CD4-positive, alpha-beta memory T cell (primary cell): ENCODE data around the gene RPA3. TPM values are rescaled to one million over a fixed set of nuclear protein-coding genes. Genes with fewer than 3 reads are reported as not detected.
A peak's percentile ranks its signal among the peaks of the same experiment; 100 is the strongest.

Source experiments
- CTCF ChIA-PET: fragments of 350-600 bp; sonication (Branson Sonifier 250); formaldehyde crosslinking; loops from one replicate; lab custom pipeline; 2021; ENCODE audit warnings: inconsistent platforms; ENCODE audit not compliant: partially characterized antibody; lab: Charles Lee
- POLR2A ChIA-PET: fragments of 350-600 bp; sonication (Branson Sonifier 250); formaldehyde crosslinking; loops from one replicate; lab custom pipeline; 2021; ENCODE audit not compliant: partially characterized antibody; lab: Charles Lee
- DNase-seq, 5 donors: peaks; one replicate each; pipeline versions ENCODE4 v3.0.0 to v3.0.0-alpha.2; 2020 to 2022; ENCODE audit warnings: mixed read lengths in 1 of 5
- H3K27ac ChIP-seq: one replicate; pipeline ENCODE4 v1.7.0; 2013; ENCODE audit warnings: low read depth, low read length
- H3K27me3 ChIP-seq: 2 replicates; pipeline ENCODE4 v1.7.0; 2013; ENCODE audit warnings: mild to moderate bottlenecking, low read length, moderate library complexity; ENCODE audit not compliant: insufficient read depth
- H3K36me3 ChIP-seq: 2 replicates; pipeline ENCODE4 v1.7.0; 2013; ENCODE audit warnings: mild to moderate bottlenecking, low read length, moderate library complexity; ENCODE audit not compliant: insufficient read depth
- H3K4me1 ChIP-seq: 2 replicates; pipeline ENCODE4 v1.7.0; 2013; ENCODE audit warnings: mild to moderate bottlenecking, low read length, moderate library complexity; ENCODE audit not compliant: insufficient read depth
- H3K4me3 ChIP-seq, 2 donors: one replicate each; pipeline ENCODE4 v1.7.0; 2013; ENCODE audit warnings: low read length in 2 of 2, mild to moderate bottlenecking in 1 of 2
- H3K9me3 ChIP-seq, 2 donors: one replicate each; pipeline ENCODE4 v1.7.0; 2013; ENCODE audit warnings: low read length in 2 of 2, control low read depth in 1 of 2; ENCODE audit not compliant: control insufficient read depth in 1 of 2
- H3K27ac Mint-ChIP-seq, 7 donors: one replicate each; pipeline ENCODE4 v1.8.0; 2020 to 2021; ENCODE audit warnings: mixed read lengths in 7 of 7, mild to moderate bottlenecking in 6 of 7, inconsistent platforms in 3 of 7, moderate library complexity in 3 of 7
- H3K27me3 Mint-ChIP-seq, 2 donors: one replicate each; pipeline ENCODE4 v1.8.0; 2020 to 2021; ENCODE audit warnings: mixed read lengths in 2 of 2
- H3K36me3 Mint-ChIP-seq, 2 donors: one replicate each; pipeline ENCODE4 v1.8.0; 2020 to 2021; ENCODE audit warnings: mixed read lengths in 2 of 2, inconsistent platforms in 1 of 2, mild to moderate bottlenecking in 1 of 2
- H3K4me1 Mint-ChIP-seq, 4 donors: one replicate each; pipeline ENCODE4 v1.8.0; 2020 to 2021; ENCODE audit warnings: mixed read lengths in 4 of 4, mild to moderate bottlenecking in 1 of 4
- H3K4me3 Mint-ChIP-seq, 8 donors: one replicate each; pipeline ENCODE4 v1.8.0; 2020 to 2021; ENCODE audit warnings: mixed read lengths in 8 of 8, mild to moderate bottlenecking in 7 of 8, moderate library complexity in 6 of 8, inconsistent platforms in 3 of 8
- H3K9me3 Mint-ChIP-seq, 8 donors: one replicate each; pipeline ENCODE4 v1.8.0; 2020 to 2021; ENCODE audit warnings: mixed read lengths in 8 of 8, mild to moderate bottlenecking in 5 of 8, inconsistent platforms in 3 of 8, moderate library complexity in 1 of 8
- intact Hi-C: fragments of 100-400 bp; cut with micrococcal nuclease; formaldehyde crosslinking; loops from one replicate; pipeline ENCODE4 v1.15.1; 2023
- polyA plus RNA-seq, 2 donors: library from polyadenylated mRNA; unstranded; fragments of 300-500 nt; fragmentation: Illumina TruSeq; gene quantifications; one replicate each; pipeline ENCODE4 v1.2.3, GENCODE V29; 2021
- total RNA-seq, 2 experiments: library from RNA; stranded (reverse); gene quantifications; one replicate each; pipeline ENCODE4 v1.2.3, GENCODE V29; 2021

The RPA3 gene
- total and polyA plus RNA-seq, 4 experiments from 2014 or later: 31.2 to 96.6 (median 63.6) TPM

DNA sequence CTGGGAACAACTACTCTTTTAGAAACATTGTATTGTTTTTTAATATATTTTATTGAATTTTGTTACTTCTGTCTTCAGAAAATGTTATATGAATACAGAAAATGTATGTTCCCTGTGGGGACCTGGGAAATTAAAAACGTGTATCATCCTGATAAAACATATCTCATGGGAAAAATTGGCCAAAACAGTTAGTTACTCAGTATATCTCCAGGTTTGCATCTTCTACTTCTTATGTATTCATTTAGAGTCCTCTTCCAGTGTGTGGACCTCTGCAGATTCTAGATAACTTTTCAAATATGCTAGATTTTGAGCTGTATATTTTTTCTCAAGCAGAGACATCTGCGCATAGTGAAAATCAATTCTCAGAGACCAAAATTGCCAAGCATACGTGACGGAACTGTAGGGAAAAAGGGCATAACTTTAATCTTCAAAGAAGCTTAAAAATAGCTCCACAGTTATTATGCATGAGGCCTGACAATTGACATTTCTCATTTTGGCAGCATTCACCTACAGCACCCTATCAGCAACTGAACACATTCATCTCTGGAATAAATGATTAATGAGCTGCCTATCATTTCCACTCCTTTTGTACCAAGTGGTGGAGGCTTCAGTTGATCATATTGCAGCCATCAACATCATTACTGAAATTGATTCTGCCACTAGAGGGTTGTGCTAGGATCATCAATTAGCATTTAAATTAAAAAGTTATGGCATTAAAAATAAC, 104.2 kb downstream of the RPA3 start:
- Histone ChIP-seq H3K9me3 (no peaks in the 10 kb centered on the region), H3K27me3 (no peaks in the 10 kb centered on the region), H3K36me3 (no peaks in the 10 kb centered on the region), H3K27ac (no peak overlapping the region), H3K4me1 (no peaks in the 10 kb centered on the region), H3K4me3 (no peak overlapping the region)
- Mint-ChIP-seq H3K27ac (peak overlapping the region in 1 of 7 donors; percentile 69), H3K36me3 (peaks cover 2 to 3% of the 10 kb centered on the region in 2 donors), H3K9me3 (peaks cover 0 to 2% (median 0%) of the 10 kb centered on the region in 8 donors), H3K4me3 (no peak overlapping the region), H3K4me1 (peaks cover 0 to 5% (median 2%) of the 10 kb centered on the region in 4 donors), H3K27me3 (no peaks in the 10 kb centered on the region)
- intact Hi-C loops: no loop called here
- no peak for DNase-seq
- CTCF ChIA-PET: no interaction called here
- POLR2A ChIA-PET: no interaction called here

DNA sequence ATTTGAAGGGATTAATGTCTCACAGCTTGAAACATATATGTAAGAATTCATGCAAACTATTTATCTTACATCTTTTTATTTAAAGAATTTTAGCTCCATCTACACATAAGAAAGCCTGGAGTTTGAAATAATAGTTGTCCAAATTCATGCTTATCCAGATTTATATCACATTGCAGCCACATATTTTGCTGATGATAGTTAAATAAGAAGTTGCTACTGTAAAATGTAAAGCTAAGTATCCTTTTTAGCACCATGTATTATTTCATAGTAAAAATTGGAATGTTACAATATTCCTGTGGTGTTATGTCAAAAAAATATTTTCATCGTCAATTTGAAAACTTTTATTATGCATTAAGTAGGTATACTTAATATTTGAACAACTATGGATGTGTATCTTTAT, 105.2 kb downstream of the RPA3 start:
- Mint-ChIP-seq H3K27me3 (no peaks in the 10 kb centered on the region), H3K4me1 (peaks cover 0 to 5% (median 2%) of the 10 kb centered on the region in 4 donors), H3K9me3 (no peaks in the 10 kb centered on the region), H3K27ac (no peak overlapping the region), H3K36me3 (peaks cover 2 to 3% of the 10 kb centered on the region in 2 donors), H3K4me3 (no peak overlapping the region)
- intact Hi-C loops: no loop called here
- Histone ChIP-seq H3K27ac (no peak overlapping the region), H3K4me3 (no peak overlapping the region), H3K9me3 (no peaks in the 10 kb centered on the region), H3K4me1 (no peaks in the 10 kb centered on the region), H3K36me3 (no peaks in the 10 kb centered on the region), H3K27me3 (no peaks in the 10 kb centered on the region)
- no peak for DNase-seq
- ChIA-PET POLR2A (no interaction called here), CTCF (no interaction called here)

DNA sequence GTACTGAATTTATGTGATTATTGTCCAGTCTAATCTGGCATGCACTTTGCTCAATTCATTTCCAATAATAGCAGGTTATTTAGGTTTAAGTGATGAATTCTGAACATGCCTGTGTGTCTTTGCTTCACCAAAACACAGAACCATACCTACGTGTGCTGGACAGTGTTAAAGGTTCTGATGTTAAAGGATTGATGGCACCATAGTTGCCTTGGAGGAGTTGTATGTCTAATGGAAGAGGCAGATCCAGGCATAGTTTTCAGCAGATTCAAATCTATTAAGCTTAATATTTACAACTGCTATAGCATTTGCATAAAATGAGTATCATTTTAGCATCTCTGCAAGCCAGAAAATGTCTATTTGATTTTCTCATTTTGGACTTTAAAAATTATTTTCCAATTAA, 105.9 kb downstream of the RPA3 start:
- no peaks in the 10 kb centered on the region for H3K27me3 Mint-ChIP-seq
- Histone ChIP-seq H3K27ac (no peak overlapping the region), H3K9me3 (no peaks in the 10 kb centered on the region), H3K4me3 (no peak overlapping the region), H3K4me1 (no peaks in the 10 kb centered on the region), H3K27me3 (no peaks in the 10 kb centered on the region), H3K36me3 (no peaks in the 10 kb centered on the region)
- no peaks in the 10 kb centered on the region for H3K9me3 Mint-ChIP-seq
- H3K4me3 Mint-ChIP-seq: no peak overlapping the region
- CTCF ChIA-PET: no interaction called here
- H3K36me3 Mint-ChIP-seq: peaks cover 7% of the 10 kb centered on the region in 2 donors
- DNase-seq: no peak
- H3K4me1 Mint-ChIP-seq: peaks cover 0 to 5% (median 1%) of the 10 kb centered on the region in 4 donors
- intact Hi-C loops: no loop called here
- H3K27ac Mint-ChIP-seq: no peak overlapping the region
- POLR2A ChIA-PET: no interaction called here

DNA sequence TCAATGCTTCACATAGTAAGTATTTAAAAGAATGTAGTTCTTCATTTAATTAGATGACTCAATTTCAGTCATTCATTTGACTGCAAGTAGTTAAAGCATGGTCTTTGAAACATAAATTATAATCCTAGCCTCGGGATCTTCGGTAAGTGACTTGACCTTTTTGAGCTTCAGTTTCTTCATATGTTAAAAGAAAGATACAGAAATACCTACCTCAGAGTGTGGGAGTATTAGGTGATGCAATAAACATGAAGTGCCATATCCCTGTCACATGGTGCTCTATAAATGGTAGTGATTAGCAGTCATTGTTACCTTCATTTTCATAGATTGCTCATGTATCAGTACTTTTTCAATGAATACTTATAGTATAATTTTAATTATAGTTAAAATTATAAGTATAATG, 109.1 kb downstream of the RPA3 start:
- CTCF ChIA-PET: no interaction called here
- no peak overlapping the region for H3K27ac ChIP-seq
- POLR2A ChIA-PET: interaction anchor here (1.1 kb wide), 1 partner anchor 31 kb away, joined by 3 read pairs; the partner anchor contains the start of gene UMAD1

DNA sequence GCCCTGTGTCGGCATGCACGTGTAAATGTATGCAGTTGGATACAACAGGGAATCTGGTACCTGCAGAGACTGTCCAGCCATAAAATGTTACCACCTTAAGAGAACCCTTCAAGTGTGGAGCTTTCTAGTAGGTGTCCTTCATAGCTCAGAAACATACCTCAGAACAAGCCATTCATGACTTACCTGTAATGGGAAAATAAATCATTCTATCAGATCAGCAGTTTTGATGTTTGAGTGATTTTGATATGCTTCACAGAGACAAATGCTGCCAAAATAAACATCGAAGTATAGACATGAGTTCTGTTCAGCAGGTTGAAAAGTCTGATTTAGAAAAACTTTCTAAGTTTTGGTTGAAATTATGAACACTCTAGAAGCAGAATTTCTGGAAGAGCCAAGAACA, 111.4 kb downstream of the RPA3 start:
- Mint-ChIP-seq H3K4me1 (no peaks in the 10 kb centered on the region), H3K27ac (no peak overlapping the region), H3K27me3 (no peaks in the 10 kb centered on the region), H3K36me3 (peaks cover 9 to 14% of the 10 kb centered on the region in 2 donors), H3K4me3 (no peak overlapping the region), H3K9me3 (no peaks in the 10 kb centered on the region)
- ChIA-PET POLR2A (interaction anchor here (1.4 kb wide), 1 partner anchor 34 kb away, joined by 3 read pairs; the partner anchor contains the start of gene UMAD1), CTCF (no interaction called here)
- Histone ChIP-seq H3K27me3 (no peaks in the 10 kb centered on the region), H3K27ac (no peak overlapping the region), H3K9me3 (no peaks in the 10 kb centered on the region), H3K4me3 (no peak overlapping the region), H3K4me1 (no peaks in the 10 kb centered on the region), H3K36me3 (no peaks in the 10 kb centered on the region)
- intact Hi-C loops: no loop called here
- DNase-seq: no peak

More for the DNA sequence above, 109.1 kb downstream of the RPA3 start:
- intact Hi-C loops: no loop called here
- no peak for DNase-seq
- H3K27ac Mint-ChIP-seq: no peak overlapping the region
- Histone ChIP-seq H3K27me3 (no peaks in the 10 kb centered on the region), H3K9me3 (no peaks in the 10 kb centered on the region), H3K4me3 (no peak overlapping the region), H3K36me3 (no peaks in the 10 kb centered on the region), H3K4me1 (no peaks in the 10 kb centered on the region)
- peaks cover 9 to 14% of the 10 kb centered on the region in 2 donors for H3K36me3 Mint-ChIP-seq
- H3K4me1 Mint-ChIP-seq: no peaks in the 10 kb centered on the region
- no peak overlapping the region for H3K4me3 Mint-ChIP-seq
- no peaks in the 10 kb centered on the region for H3K27me3 Mint-ChIP-seq
- no peaks in the 10 kb centered on the region for H3K9me3 Mint-ChIP-seq

DNA sequence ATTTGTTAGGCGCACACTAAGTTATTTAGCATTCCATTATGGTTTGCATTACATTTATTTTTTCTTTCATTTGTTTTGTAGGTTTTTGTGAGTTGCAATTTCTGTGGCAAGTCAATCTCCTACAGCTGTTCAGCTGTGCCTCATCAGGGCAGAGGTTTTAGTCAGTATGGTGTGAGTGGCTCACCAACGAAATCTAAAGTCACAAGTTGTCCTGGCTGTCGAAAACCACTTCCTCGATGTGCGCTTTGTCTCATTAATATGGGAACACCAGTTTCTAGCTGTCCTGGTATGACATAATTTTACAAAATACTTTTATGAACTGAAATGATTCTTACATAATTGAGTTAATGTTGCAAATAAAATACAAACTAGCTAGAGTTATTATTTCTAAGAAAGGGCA, 122.2 kb downstream of the RPA3 start:
- Histone ChIP-seq H3K9me3 (no peaks in the 10 kb centered on the region), H3K4me1 (no peaks in the 10 kb centered on the region), H3K27ac (no peak overlapping the region), H3K4me3 (no peak overlapping the region), H3K36me3 (no peaks in the 10 kb centered on the region), H3K27me3 (no peaks in the 10 kb centered on the region)
- Mint-ChIP-seq H3K9me3 (peaks cover 0 to 2% (median 0%) of the 10 kb centered on the region in 8 donors), H3K4me1 (peaks cover 0 to 1% (median 0%) of the 10 kb centered on the region in 4 donors), H3K36me3 (peaks cover 37 to 41% of the 10 kb centered on the region in 2 donors), H3K27ac (no peak overlapping the region), H3K27me3 (no peaks in the 10 kb centered on the region), H3K4me3 (no peak overlapping the region)
- DNase-seq: no peak
- ChIA-PET POLR2A (no interaction called here), CTCF (interaction anchor here (0.9 to 5.0 kb wide), 8 partner anchors 11 to 700 kb away, joined by 3 to 65 read pairs (median 4); no protein-coding TSS in a partner anchor)
- intact Hi-C loops: loop anchor here (2.0 kb wide), 1 partner anchor 701 kb away; no protein-coding TSS in a partner anchor

DNA sequence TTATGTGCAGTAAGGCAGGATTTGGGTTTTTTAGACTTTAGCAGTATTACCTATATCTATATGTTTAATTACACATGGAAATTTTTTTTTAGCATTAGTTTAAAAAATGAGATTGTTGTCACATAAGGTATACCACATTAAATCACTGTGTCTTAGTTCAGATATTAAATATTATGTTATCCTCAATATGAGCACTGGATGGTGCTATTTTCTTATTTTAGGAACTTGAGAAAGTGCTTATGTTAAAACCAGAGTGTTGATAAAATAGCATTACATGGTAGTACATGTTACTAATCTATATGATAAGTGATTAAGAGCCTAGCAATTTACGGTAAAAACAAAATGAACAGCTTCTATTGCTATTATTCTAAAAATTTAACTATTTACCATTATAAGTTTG, 123.0 kb downstream of the RPA3 start:
- Histone ChIP-seq H3K4me3 (no peak overlapping the region), H3K27me3 (no peaks in the 10 kb centered on the region), H3K36me3 (no peaks in the 10 kb centered on the region), H3K4me1 (no peaks in the 10 kb centered on the region), H3K9me3 (no peaks in the 10 kb centered on the region), H3K27ac (no peak overlapping the region)
- Mint-ChIP-seq H3K4me1 (no peaks in the 10 kb centered on the region), H3K4me3 (no peak overlapping the region), H3K27ac (no peak overlapping the region), H3K36me3 (peaks cover 34 to 41% of the 10 kb centered on the region in 2 donors), H3K27me3 (no peaks in the 10 kb centered on the region), H3K9me3 (no peaks in the 10 kb centered on the region)
- POLR2A ChIA-PET: no interaction called here
- CTCF ChIA-PET: interaction anchor here (0.7 to 5.0 kb wide), 11 partner anchors 15 to 701 kb away, joined by 3 to 65 read pairs (median 4); no protein-coding TSS in a partner anchor
- intact Hi-C loops: loop anchor here (1.0 kb wide), 3 partner anchors 166 to 622 kb away; no protein-coding TSS in a partner anchor
- DNase-seq: peak in 4 of 5 donors; percentile 30 to 36 (median 34)
